GM18909 (cell line): Measurements from ENCODE around the gene TESK2.

Experiments
- ATAC-seq: cut with Tn5 transposase; IDR thresholded peaks from one replicate; pipeline ENCODE4 v1.9.1; 2021; ENCODE audit warnings: mild to moderate bottlenecking; ENCODE audit not compliant: unreplicated experiment, poor library complexity

The TESK2 gene

DNA sequence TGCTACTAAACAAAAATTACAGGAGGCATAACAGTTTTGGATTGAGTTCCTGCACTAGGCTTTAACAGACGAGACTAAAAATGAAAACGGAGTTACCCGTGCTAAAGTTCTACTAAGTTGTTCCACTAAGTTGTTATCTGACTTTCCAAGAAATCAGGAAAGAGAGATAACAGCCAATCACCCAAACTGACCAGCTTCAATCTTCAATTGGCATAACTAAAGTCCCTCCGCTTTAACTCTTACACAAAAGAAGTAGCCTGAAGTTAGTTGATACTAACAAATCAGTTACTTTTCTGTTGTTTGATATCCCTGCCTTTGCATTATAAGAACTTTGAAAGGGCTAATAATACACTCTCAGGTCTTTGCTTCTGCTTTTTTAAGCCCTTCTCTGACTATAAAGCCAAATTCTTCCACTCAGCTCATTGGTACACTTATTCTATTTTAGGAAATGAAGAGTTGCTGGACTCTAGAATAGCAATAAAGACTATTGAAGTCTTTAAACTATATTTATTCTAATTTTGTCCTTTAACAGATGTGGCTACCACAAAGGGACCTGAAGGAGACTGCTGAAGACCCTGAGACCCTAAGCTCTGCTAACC, 61.3 kb downstream of the TESK2 start:
- no peak for ATAC-seq

DNA sequence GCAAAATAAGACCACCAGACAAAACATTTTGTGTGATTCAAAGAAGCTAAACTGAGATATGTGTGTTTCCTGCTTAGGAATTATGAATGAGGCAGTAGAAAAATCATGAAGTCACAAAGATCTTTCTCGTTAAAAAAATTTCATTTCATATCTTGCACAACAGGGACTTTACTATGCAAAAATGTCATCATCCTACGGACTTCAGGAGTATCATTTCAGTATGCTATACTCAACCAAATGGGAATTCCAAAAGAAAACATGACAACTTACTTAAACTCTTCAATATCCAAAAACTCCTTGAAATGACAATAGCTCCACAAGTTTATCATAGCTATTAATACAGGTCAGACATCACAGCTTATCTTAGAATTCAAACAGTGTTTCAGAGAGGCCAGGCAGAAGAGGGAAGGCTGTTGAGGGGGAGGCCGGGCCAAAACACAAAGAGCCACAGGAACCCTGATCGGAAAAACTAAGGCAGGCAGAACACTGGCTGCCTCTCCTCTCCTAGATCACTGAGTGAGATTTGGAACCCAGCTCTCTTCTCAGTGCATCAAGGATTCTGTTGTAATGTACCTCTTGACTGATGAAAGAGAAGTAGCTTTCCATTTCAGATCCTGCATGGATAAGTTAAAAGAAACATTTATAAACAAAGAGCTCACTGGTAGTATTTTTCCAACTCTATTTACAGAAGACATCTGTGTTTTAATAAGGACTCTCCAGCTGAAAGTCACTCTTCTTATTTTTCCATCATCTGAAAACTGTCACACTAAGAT, 66.9 kb downstream of the TESK2 start:
- ATAC-seq = no peak

DNA sequence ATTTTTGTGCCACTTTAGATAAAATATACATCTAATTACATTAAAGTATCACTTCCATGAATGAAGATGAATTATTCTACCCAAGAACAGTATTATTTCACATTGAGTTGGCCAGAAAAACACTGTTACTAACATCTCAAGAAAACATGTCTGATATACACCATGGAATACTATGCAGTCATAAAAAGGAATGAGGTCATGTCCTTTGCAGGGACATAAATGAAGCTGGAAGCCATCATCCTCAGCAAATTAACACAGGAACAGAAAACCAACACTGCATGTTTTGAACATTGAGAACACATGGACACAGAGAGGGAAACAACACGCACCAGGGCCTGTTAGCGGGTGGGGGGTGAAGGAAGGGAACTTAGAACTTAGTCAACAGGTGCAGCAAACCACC, 69.0 kb downstream of the TESK2 start:
- no peak for ATAC-seq

DNA sequence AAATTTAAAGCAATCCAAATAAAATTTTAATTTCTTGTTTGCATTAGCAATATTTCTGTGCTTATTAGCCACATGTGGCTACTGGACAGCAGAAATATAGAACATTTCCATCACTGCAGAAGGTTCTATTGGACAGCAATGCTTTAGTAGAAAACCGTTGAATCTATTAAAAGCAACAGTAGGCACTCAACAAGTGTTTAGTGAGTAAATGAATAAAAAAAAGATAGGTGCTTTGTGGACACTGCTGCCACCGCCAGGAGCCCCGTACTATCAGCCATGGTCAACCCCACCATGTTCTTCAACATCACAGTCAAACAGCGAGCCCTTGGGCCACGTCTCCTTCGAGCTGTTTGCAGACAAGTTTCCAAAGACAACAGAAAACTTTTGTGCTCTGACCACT, 76.2 kb downstream of the TESK2 start:
- no peak for ATAC-seq

DNA sequence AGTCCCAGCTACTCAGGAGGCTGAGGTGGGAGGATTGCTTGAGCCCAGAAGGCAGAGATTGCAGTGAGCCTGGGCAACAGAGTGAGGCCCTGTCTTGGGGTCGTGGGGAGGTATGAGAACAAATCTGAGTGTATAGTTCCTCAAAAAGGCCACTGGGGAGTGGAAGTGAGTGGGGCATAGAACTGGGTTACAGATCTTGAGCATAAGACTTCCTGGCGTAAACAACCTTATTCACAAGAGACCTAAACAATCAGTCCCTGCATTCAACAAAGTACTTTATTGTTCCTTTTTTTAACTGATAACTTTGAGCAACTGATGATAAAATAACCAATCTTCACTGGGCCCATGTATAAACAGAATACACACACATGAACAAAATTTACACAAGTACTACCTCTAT, 78.1 kb downstream of the TESK2 start:
- ATAC-seq = no peak

DNA sequence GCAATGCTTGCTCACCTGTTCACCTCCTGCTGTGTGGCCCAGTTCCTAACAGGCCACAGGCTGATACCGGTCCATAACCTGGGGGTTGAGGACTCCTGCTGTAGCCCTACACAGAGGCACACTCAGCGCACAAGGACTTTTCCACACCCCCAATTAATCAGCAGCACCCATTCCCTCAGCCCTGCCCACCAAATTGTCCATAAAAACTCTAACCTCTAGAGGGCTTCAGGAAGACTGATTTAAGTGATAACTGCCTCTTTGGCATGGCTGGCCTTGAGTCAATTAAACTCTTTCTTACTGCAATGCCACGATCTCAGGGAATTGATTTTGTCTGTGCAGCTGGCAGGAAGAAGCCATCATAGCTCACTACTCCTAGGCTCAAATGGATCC, 79.5 kb downstream of the TESK2 start:
- ATAC-seq = no peak

DNA sequence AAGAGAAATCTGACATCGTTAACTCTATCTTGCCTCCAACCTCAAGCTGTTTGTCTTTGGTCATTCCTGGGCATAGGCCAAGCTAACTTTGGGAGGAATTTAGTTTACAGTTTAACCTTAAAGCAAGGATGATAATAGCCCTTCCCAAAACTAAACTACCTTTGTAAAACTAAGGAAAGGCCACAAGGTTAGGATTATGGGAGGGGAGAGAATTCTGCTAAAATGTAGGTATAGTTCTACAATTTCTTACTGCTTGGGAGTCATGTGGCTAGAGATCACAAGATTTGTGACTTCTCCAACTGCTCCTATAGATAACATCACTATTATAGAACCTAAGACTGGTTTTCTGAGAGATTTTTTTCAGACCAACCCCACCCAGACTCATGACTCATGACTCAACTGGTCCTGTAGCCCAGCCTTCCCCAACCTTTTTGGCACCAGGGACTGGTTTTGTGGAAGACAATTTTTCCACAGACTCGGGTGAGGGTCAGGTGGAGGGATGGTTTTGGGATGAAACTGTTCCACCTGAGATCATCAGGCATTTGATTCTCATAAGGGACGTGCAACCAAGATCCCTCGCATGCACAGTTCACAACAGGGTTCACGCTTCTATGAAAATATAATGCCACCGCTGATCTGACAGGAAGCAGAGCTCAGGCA, 80.0 kb downstream of the TESK2 start:
- ATAC-seq = no peak

DNA sequence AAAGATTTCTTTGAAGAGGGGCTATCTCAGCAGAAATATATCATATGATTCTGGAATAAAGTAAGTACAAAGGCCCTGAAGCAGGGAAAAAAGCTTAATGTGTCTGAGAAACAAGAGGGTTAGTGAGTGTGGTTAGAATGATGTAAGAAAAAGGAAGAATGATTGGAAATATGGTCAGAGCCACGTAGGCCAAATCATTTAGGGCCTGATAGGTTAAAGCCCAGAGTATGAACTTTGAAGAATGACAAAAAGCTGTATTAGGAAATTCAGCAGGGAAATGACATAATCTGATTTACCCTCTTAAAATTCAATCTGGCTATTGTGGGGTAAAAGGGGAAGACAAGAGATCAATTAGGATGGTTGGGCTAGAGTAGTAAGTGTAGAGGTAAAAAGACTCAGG, 81.7 kb downstream of the TESK2 start:
- ATAC-seq = no peak

DNA sequence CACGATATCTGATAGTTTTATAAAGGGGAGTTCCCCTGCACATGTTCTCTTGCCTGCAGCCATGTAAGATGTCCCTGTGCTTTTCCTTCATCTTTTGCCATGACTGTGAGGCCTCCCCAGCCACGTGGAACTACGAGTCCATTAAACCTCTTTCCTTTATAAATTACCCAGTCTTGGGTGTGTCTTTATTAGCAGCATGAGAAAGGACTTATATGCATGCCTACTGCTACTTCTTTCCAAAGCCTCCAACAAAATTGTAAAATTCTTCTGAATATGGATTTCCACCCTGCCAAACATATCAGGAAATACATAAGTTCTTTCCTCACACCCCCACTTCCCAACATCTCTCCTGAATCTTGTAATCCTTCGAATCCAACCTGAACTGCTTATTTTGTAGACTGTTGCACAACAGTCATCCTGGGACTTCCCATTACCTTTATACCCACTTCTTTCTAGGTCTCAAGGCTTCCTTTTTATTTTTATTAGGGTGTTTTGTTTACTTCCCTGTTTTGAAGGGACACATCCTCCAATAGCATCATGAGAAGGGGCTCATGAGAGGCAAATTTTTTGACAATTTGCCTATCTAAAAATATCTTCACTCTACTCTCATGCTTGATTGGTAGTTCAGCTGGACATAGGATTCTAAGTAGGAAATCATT, 83.2 kb downstream of the TESK2 start:
- no peak for ATAC-seq

DNA sequence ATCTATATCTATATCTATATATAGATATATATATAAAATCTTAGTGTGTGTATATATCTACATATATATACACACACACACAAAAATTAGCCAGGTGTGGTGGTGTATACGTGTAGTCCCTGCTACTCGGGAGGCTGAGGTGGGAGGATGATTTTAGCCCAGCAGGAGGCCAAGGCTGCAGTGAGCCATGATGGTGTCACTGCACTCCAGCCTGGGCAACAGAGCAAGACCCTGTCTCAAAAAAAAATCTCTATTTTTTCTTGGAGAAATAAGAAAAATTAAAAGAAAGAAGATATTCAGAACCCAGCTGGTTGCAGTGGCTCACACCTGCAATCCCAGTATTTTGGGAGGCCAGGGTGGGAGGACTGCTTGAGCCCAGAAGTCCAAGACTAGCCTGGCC, 85.3 kb downstream of the TESK2 start:
- no peak for ATAC-seq

DNA sequence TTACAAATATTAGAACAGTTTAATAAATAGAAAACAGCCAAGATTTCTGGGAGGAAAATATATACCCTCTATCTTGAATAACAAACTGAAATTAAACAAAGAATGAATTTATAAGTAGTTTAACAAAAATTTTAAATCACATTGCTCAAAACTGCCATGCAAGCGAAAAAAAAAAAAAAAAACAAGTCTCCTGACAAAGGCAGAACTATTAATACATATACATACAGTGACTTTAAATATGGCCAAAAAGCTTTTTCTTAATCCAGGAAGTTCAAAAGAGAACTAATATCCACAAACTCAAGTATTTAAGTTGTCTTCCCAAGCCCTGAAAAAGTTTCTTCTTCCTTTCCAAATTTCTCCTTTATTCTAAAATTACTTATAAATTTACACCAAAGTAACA, 87.2 kb downstream of the TESK2 start:
- no peak for ATAC-seq

DNA sequence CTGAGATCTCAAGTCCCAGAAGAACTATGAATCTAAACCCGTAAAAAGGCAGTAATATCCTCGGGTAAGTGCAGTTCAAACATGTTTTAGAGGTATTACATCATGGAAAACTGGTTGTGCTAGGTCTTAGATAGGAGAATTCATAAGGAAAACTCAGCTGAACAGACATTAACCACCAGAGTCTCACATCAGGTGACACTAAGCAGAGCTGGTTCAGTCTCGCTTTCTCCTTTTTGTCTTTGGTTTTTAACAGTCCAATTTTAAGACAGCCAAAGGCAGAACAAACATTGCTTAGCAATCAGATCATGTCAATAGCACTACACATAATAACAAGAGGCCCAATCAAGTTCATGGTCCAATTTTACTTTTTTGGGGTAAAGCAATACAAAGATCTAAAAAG, 87.7 kb downstream of the TESK2 start:
- ATAC-seq = no peak

DNA sequence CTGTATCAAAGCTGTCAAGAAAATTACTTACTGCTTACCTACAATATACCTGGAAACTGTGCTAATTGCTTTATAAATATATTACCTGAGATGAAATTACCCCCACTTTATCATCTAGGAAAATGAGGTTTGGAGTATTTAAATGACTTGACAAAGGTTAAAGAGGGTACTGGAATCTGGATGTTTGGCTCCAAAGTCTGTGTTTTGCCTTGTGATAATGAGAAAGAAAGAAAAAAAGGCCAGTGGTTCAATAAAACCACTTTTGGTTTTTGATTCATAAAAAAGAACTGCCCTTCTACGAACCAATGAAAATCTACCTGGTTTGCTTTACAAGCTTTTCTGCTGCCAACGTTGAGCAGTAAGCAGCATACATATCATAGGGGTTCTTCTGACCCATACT, 89.4 kb downstream of the TESK2 start:
- ATAC-seq = no peak

DNA sequence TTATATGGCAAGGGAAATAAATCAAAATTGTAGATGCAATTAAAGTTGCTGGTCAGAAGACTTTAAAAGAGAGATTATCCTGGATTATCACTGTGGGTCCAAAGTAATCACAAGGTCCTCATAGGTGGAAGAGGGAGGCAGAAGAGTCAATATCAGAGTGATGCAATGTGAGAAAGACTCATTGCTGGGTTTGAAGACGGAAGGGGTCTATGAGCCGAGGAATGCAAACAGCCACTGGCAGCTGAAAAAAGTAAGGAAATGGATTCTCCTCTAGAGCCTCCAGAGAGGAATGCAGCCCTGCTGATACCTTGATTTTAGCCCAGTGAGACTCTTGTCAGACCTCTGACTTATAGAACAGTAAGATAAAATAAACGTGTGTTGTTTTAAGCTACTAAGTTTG, 90.9 kb downstream of the TESK2 start:
- no peak for ATAC-seq

DNA sequence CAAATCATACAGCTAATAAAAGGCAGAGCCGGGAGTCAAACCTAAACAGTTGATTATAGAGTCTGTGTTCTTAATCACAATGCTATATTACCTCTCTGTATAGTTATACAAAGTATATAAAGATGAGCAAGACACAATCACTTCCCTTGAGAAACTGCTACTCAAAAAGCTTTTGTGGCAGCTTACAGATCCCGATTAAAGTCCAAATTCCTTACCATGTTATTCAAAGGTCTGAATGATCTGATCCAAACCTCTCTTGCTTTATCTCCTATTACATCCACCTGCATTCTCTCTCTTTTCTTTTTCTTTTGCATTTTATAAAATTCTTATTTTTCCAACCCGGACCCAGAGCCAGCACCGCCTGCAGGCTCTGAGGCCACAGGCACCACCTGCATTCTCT, 93.7 kb downstream of the TESK2 start:
- no peak for ATAC-seq

DNA sequence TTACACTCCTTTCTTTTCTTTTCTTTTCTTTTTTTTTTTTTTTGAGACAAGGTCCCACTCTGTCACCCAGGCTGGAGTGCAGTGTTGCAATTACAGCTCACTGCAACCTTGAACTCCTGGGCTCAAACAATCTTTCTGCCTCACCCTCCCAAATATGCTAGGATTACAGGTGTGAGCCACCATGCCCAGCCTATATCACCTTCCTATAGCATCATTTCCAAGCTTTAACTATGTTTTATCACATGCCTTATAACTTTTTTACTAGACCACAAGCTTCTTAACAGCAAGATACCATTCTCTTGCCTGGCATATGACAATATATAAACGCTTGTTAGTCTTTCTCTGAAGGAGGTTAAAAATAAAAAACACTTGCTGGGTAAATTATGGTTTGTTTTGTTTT, 95.4 kb downstream of the TESK2 start:
- ATAC-seq = no peak

DNA sequence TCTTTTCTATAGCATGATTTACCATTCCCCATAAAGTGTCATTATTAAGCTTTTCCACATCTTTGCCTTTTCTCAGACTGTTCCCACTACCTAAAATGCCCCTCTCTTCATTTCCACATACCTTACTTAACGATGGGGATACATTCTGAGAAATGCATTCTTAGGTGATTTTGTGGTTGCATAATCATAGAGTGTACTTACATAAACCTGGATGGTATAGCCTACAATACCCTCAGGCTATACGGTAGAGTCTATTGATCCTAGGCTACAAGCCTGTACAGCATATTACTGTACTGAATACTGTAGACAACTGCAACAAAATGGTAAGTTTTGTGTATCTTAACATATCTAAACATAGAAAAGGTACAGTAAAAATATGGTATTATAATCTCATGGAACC, 95.9 kb downstream of the TESK2 start:
- ATAC-seq = no peak

DNA sequence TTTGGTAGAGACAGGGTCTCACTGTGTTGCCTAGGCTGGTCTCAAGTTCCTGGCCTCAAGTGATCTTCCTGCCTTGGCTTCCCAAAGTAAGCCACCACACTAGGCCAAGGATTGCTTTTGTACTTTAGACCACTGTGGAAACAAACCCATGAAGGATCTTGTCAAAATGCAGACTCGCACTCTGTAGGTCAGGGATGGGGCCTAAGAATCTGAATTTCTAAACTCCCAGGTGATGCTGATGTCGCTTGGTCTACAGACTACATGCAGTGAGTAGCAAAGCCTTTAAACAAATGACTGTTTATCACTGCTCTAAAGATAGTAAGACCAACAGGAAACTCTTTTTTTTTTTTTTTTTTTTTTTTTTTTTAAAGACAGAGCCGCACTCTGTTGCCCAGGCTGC, 96.6 kb downstream of the TESK2 start:
- ATAC-seq = peak; percentile 72

DNA sequence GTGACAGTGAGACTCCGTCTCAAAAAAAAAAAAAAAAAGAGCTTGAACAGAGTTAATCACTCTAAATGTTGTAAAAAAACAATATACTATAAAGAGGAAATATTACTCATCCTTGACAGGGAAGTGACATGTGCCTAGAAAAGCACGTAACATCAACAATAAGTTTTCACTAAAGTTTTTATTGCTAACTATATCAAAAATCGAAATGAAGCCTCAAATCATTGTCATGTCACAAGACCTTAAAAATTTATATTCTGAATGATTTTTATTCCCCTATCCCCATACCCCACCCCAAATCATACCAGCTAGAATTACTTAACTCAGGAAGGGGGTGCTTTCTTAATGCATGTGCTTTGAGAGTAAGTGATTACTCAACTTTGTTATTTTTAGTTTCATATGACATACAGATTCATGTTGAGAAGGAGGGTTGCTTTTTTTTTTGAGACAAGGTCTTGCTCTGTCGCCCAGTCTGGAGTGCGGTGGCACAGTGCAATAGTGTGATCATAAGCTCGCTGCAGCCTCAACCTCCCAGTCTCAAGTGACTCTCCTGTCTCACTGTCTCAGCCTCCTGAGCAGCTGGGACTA, 97.2 kb downstream of the TESK2 start:
- ATAC-seq = peak; percentile 74

DNA sequence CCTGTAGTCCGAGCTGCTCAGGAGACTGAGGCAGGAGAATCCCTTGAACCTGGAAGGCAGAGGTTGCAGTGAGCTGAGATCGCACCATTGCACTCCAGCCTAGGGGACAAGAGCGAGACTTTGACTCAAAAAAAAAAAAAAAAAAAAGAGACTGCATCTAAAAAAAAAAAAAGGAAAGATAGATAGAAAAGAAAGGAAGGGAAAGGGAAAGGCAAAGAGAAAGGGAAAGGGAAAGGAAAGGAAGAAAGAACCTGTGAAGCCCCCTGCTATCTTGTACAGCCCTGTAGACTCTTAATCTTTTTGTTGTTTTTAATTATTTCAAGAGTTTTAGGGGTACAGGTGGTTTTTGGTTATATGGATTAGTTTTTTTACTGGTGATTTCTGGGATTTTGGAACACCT, 104.7 kb downstream of the TESK2 start:
- ATAC-seq = no peak

DNA sequence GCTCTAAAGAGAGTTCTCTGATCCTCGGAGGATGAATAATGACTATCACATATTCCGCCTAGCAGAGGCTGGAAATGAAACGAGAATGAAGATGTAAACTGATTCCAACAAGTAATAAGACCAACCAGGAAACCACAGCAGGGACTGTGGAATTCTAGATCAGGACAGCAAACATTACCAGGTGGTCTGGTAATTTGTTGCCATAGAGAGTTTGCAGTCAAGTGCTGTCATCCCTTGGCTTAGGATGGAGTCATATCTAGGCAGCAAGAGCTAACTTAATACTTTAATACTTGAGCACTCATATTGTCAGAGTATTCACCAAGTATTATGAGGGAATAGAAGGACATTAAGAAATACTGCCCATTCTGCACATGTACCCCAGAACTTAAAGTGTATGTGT, 105.7 kb downstream of the TESK2 start:
- no peak for ATAC-seq
